ENCODE results near the gene LRRC41.

DNA sequence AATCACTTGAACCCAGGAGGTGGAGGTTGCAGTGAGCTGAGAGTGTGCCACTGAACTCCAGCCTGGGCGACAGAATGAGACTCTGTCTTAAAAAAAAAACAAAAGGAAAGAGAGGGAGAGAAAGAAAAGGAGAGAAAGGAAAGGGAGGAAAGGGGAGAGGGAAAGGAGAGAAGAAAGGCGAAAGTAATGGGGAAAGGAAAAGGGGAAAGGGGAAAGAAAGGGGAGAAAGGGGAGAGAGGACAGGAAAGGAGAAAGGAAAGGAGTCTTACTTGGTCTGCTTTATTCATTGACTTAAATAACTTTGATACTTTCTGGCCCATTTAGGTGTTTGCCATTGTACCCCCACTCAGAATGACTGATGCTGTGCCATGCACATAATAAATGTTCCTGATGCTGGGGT lies 48.9 kb upstream of the LRRC41 start:
- TF ChIP-seq CTCF (IDR thresholded peaks at IDR 0.05), result no peak
- TF ChIP-seq EZH2 (IDR thresholded peaks at IDR 0.05), result no peak
